ENCODE data around the gene SH2D2A. TPM values are rescaled to one million over a fixed set of nuclear protein-coding genes. Genes with fewer than 3 reads are reported as not detected.

The SH2D2A gene
- total and polyA plus RNA-seq, 9 of the 15 experiments (the other 6 are each of a cell fraction or from before 2014, with no cell fraction given): 0.89 to 33.6 (median 6.9) TPM

- no peaks in the 10 kb centered on the region for H4K20me1 ChIP-seq (replicated peaks; ENCODE audit: control insufficient read depth, insufficient read depth, low read length)
- no peak overlapping the region for H3K4me3 ChIP-seq
- FAIRE-seq (no peak), ATAC-seq (no peak), DNase-seq (ENCODE audit: extremely low read depth in 1 of 4, low spot score in 3 of 4) (no peak)
- ChIA-PET CTCF (ENCODE audit: low intra/inter-chr PET ratio) (no interaction called here), POLR2A (interaction anchor here (0.6 to 1.8 kb wide), 7 partner anchors 11 to 306 kb away, joined by 3 to 9 read pairs (median 3); partner anchors contain the start of gene PRCC)
- no peak overlapping the region for H3K4me2 ChIP-seq (ENCODE audit: insufficient read depth, low read length)
- H3K79me2 ChIP-seq (ENCODE audit: control insufficient read depth, insufficient read depth, low read length): no peaks in the 10 kb centered on the region
- WGBS (ENCODE audit: insufficient coverage, low coverage, missing lambda C conversion rate): 85% methylated on average over 13 of the region's 13 CpGs
- in situ Hi-C loops (cut with MboI): loop anchor here (5.0 kb wide), 1 partner anchor 59 kb away; the partner anchor contains the start of gene NTRK1
- H3K9ac ChIP-seq (ENCODE audit: insufficient read depth in 1 of 2, low read depth in 2 of 2, low read length in 2 of 2): peak overlapping the region in 1 of 2 experiments; percentile 78; a peak in 1 of 4 replicates
- no peaks in the 10 kb centered on the region for H3K27me3 ChIP-seq (ENCODE audit: control insufficient read depth in 2 of 2, insufficient read depth in 2 of 2, low read length in 2 of 2)
- peaks cover 45% of the 10 kb centered on the region for H3K36me3 ChIP-seq (ENCODE audit: control insufficient read depth, insufficient read depth, low read length)
- TF ChIP-seq ZNF263 (CRISPR knock-in tag; IDR thresholded peaks at IDR 0.05; ENCODE audit: borderline replicate concordance): peak; percentile 29; the same call in 1 of the 2 replicates
- no peak for TF ChIP-seq PCBP2 (IDR thresholded peaks at IDR 0.05; ENCODE audit: low read depth, low read length, poor library complexity, severe bottlenecking)
- TF ChIP-seq NR2C2 (CRISPR knock-in tag; IDR thresholded peaks at IDR 0.05): no peak
- TF ChIP-seq NR2C2 (tag; IDR thresholded peaks at IDR 0.05): no peak
- no peak for TF ChIP-seq MAFK (IDR thresholded peaks at IDR 0.05; ENCODE audit: low read length)
- H2AFZ ChIP-seq (ENCODE audit: low read depth, low read length): no peak overlapping the region
- no peaks in the 10 kb centered on the region for H3K9me3 ChIP-seq (replicated peaks; ENCODE audit: control insufficient read depth, insufficient read depth, low read depth, low read length)
- no TSS peak for BruUV-seq (replicated peaks)
- H3K27ac ChIP-seq (ENCODE audit: extremely low read depth, low read depth, low read length): no peak overlapping the region
- H3K4me1 ChIP-seq (replicated peaks in 1 of 2; ENCODE audit: control insufficient read depth in 2 of 2, insufficient read depth in 2 of 2, low read length in 2 of 2): peaks cover 7 to 12% of the 10 kb centered on the region in 2 experiments
- no peaks in the 10 kb centered on the region for H3K9me1 ChIP-seq (ENCODE audit: control insufficient read depth, insufficient read depth, low read length)
- intact Hi-C loops (cut with micrococcal nuclease): no loop called here
Measured at GRCh38 chr1:156803086-156803851, 13.4 kb downstream of the SH2D2A start.

Data from K562 (cell line).